ENCODE results near the gene CCDC177. TPM values are rescaled to one million over a fixed set of nuclear protein-coding genes. Genes with fewer than 3 reads are reported as not detected.

CCDC177 gene
- total RNA-seq, 1 donor from 2014 or later: not detected

DNA sequence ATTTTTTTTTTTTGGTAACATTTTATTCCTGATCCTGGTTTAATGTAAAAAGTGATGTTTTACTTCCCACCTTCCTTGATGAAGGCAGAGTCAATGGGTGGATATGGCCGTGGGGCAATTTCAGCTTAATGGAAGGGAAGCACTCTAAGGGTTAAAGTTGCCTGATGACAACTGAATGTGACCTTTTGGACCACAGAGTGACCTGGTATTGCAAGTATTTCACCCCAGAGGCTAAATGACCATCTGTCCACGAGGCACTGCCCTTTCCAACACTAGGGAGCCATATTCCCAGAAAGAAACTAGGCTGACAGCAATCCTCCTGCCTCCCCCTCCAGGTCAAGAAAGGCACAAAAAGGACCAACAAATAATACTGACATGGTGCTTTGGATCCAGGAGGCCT, 4.8 kb downstream of the CCDC177 start:
- no peak for DNase-seq (ENCODE audit: low read depth)

DNA sequence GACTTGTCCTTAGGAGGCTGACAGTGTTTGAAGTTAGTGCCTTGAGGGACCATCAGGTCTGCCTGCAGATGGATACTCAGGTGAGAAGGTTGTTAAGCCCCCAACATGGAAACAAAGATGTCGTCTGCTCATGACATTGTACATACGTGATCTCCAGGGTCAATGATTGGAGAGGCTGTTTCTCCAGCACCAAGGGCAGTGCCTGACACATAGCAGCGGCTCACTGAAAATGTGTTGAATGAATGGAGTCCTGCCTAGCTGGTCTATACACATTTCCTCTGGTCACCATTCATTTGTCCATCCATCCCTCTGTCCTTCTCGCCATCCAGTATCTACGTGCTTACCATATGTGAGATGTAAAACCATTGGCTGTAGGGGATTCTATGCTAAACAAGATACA, 7.1 kb downstream of the CCDC177 start:
- DNase-seq (ENCODE audit: low read depth): no peak

DNA sequence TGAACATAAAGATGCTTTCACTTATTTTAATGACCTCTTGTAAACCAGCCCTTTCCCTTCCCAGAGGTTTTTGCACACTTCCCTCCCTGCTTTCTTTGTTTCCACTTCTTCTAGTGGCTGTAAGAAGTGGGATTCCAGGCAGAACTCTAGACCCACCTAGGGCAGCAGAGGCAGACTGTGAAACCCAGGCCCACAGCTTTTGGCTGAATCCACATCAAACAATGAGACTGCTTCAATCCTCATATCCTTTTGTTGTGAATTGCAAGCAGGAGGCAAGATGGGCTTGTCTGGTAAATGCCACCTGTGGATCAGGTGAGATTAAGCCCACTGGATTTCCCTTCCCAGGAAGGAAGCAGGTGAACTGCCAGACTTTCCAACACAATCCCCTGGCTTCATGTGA, 12.8 kb downstream of the CCDC177 start:
- no peak for DNase-seq (ENCODE audit: low read depth)

DNA sequence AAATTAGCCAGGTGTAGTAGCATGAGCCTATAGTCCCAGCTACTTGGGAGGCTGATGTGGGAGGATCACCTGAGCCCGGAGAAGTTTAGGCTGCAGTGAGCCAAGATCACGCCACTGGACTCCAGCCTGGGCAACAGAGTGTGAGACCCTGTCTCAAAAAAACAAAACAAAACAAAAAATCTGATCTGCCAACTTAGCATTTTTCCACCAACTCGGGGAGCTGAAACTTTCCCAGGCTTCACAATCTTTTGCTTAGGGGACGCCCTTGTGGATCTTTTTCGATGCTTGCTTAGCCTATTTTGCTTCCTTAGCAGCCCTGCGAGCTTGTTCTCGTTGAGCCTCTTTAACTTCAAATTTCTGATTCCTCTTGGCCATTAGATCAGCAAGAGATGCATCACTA, 13.8 kb downstream of the CCDC177 start:
- DNase-seq (ENCODE audit: low read depth): no peak

DNA sequence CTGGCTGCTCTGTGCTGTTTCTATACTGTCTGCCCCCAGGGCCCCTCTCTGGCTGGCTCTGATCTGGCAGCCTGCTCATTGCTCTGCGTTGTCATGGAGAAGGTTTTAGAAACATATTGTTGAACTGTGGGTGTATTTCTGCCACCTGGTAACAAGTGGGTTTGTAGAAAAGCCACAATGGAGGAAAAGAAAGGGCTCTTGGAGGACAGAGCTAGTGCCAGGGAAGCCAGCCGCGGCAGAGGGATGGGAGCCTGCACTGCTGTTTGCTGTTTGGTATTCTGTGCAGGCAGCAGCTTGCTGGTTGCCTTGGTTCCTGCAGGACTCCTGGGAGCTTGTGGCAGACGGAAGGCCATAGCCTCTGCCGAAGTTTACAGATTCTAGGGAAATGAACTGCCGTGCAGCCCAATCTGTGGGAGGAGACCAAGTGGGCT, 15.1 kb downstream of the CCDC177 start:
- DNase-seq (ENCODE audit: low read depth): peak; percentile 19

DNA sequence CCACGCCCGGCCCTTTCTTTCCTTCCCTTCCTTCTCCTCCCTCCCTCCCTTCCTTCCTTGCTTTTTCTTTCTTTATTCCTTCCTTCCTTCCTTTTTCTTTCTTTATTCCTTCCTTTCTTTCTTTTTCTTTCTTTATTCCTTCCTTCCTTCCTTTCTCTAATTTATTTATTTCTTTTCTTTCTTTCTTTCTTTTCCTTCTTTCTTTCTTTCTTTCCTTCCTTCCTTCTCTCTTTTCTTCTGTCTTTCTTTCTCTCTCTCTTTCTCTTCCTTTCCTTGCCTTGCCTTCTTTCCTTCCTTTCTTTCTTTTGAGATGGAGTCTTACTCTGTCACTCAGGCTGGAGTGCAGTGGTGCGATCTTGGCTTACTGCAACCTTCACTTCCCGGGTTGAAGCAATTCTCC, 15.9 kb downstream of the CCDC177 start:
- no peak for DNase-seq (ENCODE audit: low read depth)

DNA sequence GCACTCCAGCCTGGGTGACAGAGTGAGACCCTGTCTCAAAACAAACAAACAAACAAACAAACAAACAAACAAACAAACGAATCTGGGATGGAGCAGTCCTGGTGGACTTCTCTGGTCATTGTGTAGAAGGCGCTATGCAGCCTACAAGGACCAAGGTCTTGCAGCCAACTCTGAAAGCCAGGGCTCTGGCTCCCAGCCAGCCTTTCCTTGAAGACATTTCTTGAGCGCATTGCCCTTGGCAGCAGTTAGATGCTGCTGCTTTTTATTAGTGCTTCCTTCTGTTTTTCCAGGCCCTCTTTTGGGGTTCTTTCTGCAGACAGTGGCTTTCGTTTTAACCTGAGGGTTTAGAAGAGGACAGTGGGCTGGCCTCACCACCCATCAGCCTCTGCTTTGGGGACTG, 20.2 kb downstream of the CCDC177 start:
- no peak for DNase-seq (ENCODE audit: low read depth)

DNA sequence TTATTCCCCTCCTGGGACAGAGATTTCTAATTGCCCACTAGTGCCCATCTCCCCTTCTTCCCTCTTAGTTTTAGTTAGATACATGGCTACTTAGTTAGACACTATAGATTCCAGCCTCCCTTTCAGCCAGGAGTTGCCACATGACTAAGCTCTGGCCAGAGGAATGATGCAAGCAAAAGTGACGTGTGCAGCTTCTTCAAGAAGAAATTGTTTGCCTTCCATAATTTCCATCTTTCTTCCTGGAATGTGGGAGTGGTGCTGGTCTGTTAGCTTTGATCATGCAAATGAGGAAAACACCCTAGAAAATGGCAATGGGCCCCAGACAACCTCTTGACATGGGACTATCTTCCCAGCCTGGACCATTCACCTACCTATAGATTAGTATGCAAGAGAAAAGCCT, 21.4 kb downstream of the CCDC177 start:
- DNase-seq (ENCODE audit: low read depth): no peak

DNA sequence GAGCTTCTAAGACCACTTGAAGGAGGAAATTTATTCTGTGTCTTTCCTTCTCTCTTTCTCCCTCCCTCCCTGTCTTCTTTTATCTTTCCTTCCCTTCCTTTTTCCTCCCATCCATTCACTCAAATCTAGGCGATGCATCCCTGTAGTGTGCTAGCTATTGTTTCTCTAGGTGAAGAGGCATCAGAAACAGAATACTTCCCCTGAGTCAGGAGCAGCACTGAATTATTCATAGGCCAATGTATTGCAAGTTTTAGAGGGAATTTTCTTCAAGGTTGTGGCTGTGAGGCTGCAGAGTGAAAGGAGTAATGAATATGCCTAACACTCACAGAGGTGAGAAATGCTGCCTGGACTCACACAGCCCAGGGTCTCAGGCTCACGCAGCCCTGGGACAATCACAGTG, 23.2 kb downstream of the CCDC177 start:
- DNase-seq (ENCODE audit: low read depth): no peak

DNA sequence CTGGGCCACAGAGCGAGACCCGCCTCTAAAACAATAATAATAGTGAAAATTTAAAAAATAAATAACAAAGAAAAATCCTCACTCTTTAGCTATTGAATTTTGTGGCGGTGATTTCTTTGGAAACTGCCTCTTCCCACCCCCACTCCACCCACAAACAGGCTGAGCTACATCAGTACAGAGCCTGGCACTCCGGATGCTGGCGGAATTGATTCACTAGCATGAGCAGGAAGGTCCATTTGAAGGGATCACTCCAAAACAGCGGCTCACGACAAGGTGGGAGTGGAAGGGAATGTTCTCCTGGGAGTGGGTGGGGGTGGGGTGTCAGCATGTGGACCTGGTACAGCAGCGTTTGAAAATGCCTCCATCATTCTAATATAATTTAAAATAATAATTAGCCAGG, 26.1 kb downstream of the CCDC177 start:
- DNase-seq (ENCODE audit: low read depth): no peak

DNA sequence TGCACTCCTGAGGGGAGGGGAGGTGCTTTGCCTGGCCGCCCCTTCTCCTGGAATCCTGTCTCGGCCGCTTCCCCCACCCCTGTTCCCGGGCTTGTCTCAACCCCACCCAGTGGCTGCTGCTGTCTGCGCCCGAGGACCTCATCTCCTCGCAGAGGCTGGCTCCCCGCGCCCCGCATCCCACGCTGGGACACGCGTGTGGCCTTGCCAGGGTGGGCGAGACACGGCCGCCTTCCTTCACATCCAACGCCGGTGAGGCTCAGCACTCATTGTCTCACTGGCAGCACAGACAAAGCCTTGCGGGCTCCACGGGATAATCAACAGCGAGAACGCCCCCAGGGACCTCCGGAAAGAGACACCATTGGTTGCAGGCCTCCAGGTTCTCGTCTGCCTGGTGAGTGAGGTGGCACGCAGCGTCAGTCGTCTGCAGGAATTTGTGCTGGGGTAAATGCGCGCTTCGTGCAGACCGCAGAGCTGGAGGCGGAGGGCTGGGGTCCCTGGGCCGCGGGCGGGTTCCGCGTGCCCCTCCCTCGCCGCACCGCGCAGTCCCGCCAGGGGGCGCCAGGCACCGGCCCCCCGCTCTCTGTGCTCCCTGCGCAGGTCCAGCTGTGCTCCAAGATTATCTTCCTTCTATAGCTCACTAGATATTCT, 26.8 kb downstream of the CCDC177 start:
- no peak for DNase-seq (ENCODE audit: low read depth)

DNA sequence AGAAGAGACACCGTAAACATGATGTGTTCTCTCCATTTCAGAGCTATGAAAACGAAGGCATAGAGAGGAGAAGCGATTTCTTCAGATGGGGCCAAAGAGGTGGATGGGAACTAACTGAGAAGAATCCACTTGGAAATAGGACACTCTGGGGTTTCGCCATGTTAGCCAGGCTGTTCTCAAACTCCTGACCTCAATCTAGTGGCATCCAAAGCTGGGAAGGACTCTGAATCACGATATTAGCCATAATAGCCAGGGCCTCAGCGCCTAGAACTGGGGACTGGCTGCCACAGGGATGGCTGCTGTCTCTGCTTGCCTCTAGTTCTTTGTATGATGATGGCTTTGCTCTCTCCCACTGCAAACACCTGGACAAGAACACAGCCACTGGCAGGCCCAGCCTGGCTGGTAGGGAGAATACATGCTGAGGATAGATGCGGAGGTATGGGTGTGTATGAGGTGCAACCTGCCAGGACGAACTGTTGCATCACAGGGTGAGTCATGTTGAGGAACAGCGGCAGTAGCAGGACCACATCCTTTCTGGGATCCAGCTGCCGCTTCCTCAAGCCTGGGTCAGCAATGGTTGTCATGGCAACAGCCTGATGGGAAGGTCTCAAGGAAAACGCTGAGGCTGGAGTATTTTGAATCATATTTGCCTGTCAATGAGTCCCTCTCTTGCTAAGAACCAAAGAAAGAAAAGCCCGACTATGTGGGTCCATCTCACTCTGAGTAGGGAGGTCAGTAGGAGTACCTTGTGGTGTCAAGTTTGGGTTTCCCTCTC, 31.1 kb downstream of the CCDC177 start:
- DNase-seq (ENCODE audit: low read depth): peak; percentile 66

DNA sequence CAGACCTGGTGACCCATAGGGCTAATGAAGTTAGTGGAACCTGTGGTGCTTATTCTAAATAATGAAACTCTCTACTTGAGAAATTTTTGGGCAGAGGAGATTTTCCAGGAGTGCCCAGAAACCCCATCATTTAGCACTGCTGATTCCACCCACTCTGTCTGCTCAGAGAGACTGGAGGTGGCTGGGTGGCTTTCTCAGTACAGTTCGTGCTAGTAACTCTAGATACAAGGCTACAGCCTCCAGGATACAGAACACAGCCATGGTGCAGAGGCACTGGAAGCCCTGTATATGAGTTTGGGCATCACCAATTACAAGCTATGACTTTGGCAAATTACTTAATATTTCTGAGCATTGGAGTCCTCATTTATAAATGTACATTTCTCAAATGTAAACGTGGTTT, 32.4 kb downstream of the CCDC177 start:
- no peak for DNase-seq (ENCODE audit: low read depth)

DNA sequence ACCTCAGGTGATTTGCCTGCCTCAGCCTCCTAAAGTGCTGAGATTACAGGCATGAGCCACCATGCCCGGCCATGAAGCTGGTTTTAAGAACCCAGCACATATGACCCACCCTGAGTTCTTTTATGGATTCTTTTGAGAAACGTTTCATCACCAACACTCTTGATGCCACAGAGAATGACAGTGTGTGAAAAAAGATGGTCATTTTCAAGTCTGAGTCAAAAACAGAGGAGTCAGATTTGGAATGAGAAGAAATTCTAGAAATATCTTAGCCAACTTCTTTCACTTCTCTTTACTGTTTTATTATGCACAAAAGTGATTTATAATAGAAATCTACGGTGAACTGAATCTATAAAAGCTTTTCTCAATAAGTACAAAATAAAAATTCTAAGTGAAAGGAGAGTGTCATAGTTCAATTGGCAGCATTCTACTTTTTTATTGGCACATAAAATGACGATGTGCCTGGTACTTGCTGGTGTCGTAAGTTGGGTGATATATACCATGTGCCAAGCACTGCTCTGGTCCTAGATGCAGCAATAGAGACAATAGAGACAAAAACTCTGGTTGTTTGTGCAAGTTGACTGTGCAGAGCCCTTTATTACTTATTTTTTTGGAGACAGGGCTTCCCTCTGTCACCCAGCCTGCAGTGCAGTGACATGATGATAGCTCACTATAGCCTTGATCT, 33.9 kb downstream of the CCDC177 start:
- DNase-seq (ENCODE audit: low read depth): no peak

DNA sequence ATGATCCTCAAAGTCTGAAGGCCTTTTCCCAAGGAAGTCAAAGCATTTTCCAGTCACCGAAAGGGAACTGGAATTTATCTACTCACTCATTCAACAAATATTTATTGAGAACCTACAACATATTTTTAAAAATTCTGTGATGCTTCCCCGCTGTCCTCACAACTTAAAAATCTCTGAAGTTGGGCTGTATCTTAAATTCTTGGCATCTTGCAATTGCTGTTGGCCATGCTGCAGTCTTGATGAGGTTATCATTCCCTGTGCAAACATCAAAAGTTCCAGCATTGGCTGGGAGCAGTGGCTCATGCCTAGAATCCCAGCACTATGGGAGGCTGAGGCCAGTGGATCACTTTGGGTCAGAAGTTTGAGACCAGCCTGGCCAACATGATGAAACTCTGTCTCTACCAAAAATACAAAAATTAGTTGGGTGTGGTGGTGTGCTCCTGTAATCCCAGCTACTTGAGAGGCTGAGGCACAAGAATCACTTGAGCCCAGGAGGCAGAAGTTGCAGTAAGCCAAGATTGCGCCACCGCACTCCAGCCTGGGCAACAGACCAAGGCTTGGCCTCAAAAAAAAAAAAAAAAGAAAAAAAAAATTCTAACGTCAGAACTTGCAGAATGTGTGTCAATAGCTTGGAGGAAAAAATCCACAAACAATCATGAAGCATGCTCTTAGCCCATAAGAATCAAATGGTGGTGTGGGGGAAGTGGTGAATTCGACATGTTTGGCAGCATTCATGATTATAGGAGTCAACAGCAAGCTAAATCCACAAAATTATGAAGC, 34.9 kb downstream of the CCDC177 start:
- no peak for DNase-seq (ENCODE audit: low read depth)

DNA sequence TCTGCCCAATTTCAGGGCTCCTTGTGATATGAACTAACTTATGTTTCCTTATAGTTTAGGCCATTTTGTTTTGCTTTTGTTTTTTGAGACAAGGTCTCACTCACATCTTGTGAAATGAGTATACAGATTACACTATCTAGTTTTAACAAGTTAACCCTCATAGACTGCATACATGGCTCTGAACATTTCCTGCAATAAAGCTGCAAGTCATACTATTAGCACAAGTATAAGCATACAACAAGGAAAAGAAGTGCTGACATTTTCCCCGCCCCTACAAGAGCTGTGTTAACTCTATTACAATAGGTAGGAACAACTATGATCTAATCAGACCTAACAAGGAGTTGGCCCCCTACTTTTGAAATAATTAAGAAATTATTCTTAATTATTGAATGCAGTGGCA, 35.9 kb downstream of the CCDC177 start:
- no peak for DNase-seq (ENCODE audit: low read depth)

DNA sequence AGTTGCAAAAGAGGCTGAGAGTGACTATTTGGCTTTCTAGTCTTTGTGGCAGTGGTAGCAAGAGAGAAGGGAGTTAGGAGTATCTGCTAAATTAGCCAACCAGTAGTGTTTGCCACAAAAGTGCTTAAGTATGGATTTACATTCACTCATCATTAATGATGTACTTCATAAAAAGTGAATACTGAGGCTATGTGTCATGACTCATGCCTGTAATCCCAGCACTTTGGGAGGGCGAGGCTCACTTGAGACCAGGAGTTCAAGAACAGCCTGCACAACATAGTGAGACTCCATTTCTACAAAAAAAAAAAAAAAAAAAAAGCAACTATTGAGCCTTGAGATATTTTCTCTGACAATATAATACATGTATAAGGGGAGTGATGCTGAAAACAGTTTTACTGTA, 36.8 kb downstream of the CCDC177 start:
- no peak for DNase-seq (ENCODE audit: low read depth)

DNA sequence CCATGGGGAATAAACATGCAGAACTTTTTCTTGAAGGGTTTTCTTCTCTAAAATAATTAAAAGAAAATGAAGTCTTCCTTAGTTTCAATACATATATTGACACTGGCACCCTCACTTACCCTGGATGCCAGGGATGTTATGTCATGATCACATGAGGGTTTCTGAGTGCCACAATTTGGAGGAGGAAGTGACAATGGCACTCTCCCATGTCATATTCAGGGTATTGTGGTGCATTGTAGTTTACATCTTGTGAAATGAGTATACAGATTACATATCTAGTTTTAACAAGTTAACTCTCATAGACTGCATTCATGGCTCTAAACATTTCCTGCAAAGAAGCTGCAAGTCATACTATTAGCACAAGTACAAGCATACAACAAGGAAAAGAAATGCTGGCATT, 37.7 kb downstream of the CCDC177 start:
- no peak for DNase-seq (ENCODE audit: low read depth)

DNA sequence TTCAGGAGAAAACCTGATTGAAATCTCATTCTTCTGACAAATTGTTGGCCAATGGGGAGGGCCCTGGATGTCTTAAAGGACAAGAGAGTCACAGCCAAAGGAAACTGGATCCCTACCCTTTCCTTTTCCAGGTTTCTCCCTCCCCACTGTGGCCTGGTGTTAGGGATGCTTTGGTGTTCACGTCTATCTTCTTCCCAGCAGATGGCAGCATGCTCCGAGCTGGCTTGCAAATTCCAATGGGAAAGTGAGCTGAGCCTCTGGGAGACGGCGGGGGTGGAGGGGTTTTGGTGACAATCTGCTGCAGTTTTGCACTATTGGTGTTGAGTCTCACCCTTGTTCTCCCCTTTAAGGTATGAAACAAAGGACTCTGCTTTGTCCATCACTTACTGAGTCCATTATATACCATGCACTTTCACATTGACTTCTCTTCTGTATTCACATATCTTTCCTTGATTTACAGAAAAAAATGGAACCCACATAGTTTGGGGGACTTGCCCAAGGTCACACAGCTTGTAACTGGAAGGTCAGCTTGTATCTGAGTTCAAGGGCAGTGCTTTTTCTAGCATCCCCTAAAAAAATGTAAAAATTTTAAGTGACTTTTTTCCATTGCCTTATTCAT, 39.3 kb downstream of the CCDC177 start:
- peak; percentile 64 for DNase-seq (ENCODE audit: low read depth)

DNA sequence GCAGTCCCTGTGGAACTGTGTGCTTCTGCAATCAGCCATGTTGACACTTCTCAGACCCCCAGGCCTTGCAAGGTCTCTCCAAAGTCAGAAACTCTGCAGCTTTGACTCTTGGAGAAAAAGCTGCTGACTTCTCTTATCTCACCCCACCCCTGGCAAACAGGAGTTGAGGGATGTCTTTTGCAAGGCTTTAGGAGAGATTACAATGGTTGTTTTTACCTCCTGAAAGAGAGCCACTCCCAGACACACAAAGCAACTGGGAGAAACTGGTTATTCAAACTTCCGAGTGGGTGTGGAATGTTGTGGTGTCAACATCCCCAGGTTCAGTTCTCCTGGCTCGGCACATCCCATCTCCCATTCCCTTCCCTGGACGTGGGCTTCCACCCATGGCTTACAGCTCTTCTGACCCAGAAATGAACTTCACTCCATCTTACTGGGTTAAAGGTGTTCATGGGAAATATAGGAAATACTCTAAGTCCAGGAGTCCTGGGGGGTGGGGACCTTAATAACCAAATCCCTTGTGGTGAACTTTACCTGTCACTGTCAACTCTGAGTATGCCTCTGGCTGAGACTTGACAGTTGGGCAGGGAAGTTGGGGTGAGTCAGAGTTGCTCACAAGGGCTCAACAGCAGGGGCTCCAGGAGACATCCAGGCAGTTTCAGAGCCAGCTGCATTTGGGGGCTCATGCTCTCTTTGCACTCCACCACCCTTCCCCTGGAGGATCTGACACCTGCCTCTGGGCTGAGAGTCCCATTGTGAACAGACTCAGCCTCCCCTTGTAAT, 41.9 kb downstream of the CCDC177 start:
- DNase-seq (ENCODE audit: low read depth): no peak
